CD4-positive, alpha-beta T cell treated with Interferon alpha-2 for 1 hour (primary cell): ENCODE data around the gene RGS5.

Source experiments
- DNase-seq, 2 donors: peaks; one replicate each; pipeline ENCODE4 v3.0.0-alpha.2; 2020 to 2022

RGS5 gene

DNA sequence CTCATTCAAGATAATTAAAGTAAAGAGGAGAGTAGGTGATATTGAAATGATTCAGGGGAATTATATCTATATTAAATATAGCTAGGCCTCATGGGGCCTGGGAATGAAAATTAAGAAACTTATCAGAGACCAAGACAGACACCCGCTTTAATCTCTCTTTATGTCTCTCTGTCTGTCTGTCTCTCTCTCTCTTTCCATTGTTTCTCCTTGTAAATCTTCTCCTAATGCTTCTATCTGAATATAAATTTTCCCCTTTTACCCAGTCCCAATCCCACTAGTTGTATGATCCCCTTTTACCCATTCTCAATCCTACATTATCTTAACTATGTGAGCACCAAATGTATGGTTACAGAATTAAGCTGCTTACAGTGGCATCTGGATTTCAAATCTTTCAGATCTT, 61.2 kb downstream of the RGS5 start:
- no peak for DNase-seq

DNA sequence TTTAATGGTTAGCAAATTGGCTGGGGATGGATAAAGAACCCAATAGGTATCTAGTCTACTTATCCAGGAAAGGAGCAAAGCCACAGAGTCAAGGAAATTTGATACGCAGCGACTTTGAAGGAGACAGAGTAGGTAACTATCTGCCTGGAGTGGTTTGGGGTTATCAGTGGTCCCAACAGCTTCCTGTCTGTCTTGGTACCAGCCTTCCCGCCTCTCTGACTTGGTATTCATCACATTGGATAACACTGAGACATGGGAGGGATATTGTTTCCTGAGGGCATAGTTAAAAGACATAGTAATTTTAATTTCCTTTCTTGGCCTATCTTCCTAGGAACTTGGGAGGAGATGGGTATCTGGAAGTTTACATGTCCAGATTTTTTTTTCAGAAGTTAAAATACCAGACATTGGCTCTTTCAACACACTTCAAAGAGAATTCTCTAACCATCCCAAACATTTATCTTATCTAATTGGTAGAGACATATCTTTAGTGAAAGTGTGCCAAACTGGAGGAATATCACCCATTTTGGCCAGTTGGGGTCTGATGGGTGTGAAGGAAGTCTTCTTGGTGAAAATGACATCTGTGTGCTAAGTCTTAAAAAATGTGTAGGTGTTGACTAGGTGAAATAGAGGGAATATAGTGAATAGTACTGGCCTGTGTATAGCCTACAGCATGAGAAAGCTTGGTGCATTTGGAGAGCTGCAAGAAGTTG, 65.0 kb downstream of the RGS5 start:
- DNase-seq, result no peak

DNA sequence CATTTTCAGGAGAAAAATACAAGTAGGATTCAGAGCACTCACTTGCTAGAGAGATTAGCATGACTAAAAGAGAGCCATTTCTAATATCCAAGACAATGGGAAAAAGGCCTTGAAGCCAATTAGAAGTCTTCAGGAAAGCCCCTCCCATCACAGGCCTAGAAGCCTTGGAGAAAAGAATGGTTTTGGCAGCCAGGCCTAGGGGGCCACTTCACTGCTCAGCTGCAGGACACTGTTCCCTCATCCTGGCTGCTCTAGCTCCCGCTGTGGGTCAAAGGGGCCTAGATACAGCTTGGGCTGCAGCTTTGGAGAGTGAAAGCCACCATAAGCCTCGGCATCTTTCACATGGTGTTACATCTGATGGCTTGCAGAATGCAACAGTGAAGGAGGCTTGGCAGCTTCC, 70.7 kb downstream of the RGS5 start:
- no peak for DNase-seq

DNA sequence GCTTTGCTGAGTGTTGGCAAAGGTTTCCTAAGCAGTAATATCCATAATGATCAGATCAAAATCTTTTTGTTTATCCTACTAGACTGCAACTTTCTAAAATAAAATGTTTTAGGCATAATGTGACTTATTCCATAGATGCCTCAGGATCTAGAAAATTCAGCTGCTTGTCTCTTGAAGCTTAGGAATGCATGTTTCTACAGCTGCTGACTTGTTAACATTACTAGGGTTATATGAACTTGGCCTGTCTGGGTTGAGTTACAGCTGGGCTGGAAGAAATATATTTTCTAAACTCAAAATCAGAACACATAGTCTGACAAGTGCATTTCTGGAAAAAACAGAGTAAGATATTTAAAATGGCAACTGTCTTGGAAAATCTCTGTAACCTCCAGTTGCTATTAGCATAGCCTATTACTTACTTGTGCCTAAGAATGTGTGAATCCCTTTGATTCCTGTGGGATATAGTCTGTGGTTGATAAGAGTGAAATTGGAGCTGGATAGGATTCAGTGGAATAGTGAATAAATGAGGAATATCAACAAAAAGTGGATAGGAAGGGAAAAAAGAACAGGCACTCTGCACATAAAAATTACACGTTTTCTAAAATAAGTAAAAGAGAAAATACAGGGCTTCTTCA, 72.4 kb downstream of the RGS5 start:
- no peak for DNase-seq

DNA sequence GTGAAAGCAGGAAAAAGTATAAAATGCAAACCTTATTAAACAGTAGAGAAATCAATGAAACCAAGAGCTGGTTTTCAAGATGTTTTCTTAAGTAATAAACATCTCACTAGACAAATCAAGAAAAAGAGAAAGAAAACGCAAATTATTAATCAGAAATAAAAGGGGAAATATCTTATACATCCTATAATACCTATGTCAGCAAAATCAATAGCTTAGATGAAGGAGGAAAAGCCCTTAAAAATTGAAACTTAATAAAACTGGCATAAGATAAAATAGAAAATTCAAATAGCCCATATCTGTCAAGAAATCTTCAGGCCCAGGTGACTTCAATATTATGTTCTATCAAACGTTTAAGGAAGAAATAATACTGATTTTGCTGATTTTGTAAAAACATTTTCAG, 74.4 kb downstream of the RGS5 start:
- no peak for DNase-seq

DNA sequence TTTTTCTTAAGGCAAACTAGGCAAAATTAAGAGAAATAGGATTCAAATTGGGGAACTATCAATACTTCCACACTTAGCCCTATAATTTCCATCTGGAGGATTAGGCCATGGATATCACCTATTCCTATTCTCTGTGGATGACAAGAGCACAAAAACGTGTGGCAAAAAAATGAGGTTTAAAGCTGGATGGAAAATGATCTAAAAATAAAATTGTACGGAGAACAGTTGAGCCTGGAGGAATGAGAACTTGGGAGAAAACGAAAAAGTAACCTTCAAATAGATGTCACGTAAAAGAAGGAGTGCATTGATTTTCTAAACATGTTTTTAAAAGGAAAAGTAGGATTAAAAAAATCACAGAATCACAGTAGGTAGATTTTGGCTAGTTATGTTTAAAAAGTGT, 77.9 kb downstream of the RGS5 start:
- DNase-seq, result no peak

DNA sequence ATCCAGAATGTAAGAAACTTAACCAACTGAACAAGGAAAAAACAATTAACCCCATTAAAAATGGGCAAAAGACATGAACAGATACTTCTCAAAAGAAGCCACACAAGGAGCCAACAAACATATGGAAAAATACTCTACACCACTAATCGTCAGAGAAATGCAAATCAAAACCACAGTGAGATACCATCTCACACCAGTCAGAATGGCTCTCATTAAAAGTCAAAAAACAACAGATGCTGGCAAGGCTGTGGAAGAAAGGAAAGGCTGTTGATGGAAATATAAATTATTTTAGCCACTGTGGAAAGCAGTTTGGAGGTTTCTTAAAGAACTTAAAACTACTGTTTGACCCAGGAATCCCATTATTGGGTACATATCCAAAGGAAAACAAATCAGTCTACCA, 82.3 kb downstream of the RGS5 start:
- DNase-seq, result no peak

DNA sequence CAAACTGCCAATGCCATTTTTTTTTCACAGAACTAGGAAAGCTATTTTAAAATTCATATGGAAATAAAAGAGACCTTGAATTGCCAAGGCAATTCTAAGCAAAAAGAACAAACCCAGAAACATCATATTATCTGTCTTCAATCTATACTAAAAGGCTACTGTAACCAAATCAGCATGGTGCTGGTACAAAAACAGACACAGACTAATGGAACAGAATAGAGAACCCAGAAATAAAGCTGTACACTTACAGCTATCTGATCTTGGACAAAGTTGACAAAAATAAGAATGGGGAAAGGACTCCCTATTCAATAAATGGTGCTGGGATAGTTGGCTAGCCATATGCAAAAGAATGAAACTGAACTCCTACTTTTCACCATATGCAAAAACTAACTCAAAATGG, 83.0 kb downstream of the RGS5 start:
- DNase-seq, result no peak

DNA sequence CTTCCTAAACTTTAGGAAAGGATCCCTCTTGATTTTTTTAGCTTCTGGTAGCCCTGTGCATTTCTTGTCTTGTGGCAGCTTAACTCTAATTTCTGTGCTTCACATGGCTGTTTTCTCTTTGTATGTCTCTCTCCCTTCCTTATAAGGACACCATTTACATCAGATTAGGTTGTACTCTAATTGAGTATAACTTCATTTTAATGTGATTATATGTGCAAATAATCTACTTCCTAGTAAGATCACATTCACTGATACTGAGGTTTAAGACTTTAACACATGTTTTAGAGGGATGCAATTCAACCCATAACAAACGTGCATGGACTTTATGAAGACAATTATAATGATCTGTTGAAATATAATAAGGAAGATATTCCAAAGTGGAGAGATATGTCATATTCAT, 86.8 kb downstream of the RGS5 start:
- DNase-seq, result no peak

DNA sequence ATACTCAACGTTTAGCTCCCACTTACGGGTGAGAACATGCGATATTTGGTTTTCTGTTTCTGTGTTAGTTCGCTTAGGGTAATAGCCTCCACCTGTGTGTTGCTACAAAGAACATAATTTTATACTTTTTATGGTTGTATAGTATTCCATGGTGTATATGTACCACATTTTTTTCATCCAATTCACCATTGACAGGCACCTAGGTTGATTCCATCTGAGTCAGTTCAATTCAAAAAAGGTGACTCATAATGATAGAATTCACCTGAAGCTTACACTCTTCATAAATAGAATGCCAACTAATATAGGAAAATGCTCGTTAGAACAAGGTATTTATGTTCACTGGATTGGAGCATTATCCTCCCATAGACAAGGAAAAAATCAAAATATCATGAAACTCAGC, 95.1 kb downstream of the RGS5 start:
- no peak for DNase-seq

DNA sequence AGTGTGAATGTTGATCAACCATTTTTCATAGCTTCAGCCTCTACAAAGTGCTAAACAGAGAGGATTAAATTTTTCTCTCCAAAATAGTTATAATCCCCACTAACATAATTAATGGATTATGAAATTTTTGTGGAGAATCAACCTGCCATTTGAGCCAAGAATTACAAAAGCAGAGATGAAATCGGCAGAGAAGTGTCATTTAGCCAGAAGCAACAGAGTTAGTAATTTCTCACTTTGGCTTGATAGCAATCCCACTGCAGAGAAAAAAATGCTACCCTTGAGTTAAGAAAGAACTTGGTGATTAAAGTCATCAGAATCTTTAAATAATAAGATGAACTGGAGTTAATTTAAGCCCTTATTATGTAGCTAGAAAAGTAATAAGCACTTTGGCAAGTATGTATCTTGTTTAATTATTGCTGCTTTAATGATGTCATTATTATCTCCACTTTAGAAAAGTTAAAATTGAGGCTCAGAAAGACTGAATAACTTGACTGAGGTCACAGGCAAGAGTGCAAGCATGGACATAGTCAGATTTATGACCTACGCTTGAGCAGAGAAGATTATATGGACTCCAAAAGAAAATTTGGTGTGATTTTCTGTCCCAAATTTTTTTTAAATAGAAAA, 96.2 kb downstream of the RGS5 start:
- DNase-seq, result no peak

DNA sequence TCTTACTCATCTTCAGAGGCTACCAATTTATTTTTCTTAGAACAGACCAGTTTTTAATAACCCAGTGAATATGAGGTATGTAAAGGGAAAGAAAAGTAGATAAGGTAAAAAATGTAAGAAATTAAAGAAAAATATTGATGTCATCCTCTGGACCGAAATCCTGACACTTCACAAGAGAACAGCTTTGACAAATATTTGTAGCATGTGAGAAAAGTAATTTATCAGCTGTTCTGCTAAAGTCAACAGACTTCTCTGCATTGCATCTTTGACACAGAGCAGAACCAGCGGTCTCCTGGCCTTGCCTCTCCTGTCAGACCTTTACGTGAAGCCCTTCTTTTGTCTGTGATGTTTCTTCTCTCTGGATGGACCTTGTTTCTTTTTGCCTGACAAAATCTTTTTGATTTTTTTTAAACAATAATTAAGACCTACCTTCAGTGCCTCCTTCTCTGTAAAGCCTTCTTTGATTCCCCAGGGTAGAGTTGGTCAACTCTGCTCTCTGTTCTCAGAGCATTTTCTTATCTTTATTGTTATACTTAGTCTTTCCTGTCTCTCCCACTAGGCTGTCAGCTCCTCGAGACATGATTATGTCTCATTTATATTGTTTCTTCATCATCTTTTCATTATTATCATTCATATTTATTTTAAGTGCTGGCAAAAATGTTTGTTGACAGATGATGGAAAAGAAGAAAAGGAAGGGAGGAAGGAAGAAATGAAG, 98.2 kb downstream of the RGS5 start:
- no peak for DNase-seq

DNA sequence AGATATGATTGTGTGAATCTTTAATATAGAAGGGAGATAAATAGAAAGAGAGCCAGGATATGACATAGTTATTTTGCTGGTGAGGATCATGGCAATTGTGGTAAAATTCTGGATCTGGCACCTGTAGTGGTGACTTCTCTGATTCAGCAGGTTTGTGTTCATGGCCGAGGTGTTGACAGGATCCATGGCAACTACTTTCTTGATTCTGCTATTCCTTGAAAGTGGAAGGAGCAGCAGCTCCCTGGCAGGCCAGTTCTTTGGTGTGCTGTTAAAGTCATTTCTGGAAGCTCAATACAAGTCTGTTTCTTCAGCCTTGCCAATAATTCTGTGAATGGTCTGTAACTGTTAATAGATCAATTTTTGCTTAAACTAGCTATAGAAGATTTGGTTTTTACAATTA, 100.1 kb downstream of the RGS5 start:
- DNase-seq, result no peak

DNA sequence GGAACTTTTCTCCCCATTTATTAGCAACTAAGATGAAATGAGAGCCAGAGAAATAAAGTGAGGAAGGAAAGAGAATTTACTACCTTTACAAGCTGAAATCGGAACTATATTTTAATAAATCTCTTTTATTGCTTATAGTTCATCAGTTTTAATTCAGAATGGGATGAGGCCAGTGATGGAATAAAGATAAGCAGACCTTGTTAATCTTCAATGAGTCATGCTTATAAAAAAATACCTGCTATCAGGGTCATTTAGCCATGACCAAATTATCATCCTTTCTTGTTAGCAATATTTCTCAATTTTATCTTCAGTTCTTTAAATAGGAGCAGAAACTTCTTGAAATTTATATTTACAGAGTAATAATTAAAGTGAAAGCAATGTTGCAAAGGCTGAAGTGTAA, 107.5 kb downstream of the RGS5 start:
- no peak for DNase-seq

DNA sequence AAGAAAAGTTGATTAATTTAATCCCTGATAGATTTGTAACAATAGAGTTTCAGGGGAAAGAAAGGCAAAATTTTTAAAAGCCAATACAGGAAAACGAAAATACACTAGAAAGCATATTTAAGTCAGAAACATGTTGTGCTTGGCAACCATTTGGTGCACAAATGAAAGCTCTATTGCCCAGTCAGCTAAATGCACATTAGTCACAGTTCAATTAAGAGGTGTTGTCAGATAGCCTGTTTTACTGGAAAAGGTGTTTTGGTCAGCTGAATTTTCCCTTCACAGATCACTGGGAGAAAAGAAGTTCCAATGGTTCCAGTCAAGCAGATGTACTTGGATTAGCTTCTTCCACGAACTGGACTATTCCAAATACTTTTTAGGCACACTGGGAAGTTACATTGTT, 108.1 kb downstream of the RGS5 start:
- no peak for DNase-seq

DNA sequence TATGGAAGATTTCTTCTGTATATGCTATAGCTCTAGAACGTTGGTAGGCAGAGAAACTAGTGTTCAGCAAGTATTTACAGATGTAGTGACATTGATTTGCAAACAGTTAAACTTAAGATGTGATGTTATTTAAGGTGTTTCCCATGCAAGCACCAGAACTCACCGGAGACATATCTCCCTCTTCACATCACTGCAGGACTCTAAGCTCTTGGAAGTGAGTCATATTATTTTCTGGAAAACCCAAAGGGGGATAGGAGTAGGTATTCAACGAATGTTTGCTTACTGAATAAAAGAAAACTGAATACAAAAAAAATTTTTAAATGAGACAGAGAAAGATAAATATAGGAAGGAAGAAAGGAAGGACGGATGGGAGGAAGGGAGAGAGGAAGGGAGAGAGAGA, 108.5 kb downstream of the RGS5 start:
- DNase-seq, result no peak

DNA sequence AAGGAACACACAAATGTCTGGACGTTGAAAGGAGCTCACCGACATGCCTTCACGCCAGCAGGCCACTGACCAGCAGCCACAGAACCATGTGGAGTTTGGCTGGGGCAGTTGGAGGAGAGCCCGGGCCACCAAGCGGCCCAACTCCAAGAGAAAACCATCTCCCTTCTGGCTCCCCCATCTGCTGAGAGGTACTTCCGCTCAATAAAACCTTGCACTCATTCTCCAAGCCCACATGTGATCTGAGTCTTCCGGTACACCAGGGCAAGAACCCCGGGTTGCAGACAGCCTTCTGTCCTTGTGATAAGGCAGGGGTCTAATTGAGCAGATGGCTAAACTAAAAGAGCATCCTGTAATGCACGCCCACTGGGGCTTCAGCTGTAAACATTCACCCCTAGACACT, 109.1 kb downstream of the RGS5 start:
- no peak for DNase-seq

DNA sequence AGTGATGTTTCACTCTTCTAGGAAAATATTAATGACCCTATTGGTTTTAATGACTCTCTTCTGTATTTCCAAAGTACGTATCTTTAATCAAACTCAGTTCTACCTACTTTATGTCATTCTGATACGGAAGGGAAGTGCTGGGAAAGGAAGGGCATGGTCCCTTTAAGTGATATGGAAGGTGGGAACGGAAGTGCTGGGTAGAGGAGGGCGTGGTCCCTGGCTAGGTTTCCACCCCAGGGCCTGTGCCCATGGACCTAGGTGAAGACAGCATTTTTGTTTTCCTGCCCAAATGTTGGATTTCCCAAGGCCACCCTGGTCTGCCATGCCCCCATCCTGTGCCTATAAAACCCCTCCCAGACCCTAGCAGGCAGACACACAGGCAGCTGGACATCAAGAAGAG, 109.5 kb downstream of the RGS5 start:
- DNase-seq, result no peak
